Measurements from ENCODE around the gene CDH4.

CDH4 gene

GRCh38 chr20:61699495-61700374 is 447.7 kb downstream of the CDH4 start:
- Histone ChIP-seq H3K4me1 (ENCODE audit: control insufficient read depth in 5 of 5, insufficient read depth in 5 of 5, low read length in 5 of 5) (no peaks in the 10 kb centered on the region), H3K27ac (ENCODE audit: low read depth, low read length) (no peak overlapping the region), H3K9ac (ENCODE audit: low read length in 5 of 5) (no peak overlapping the region), H3K9me3 (ENCODE audit: control insufficient read depth in 5 of 5, low read length in 5 of 5) (no peaks in the 10 kb centered on the region), H3K27me3 (ENCODE audit: control insufficient read depth in 5 of 5, insufficient read depth in 4 of 5, low read length in 5 of 5) (peaks cover 0 to 20% (median 12%) of the 10 kb centered on the region in 5 donors), H3K36me3 (ENCODE audit: control insufficient read depth in 5 of 5, insufficient read depth in 5 of 5, low read length in 5 of 5) (no peaks in the 10 kb centered on the region), H3K4me3 (ENCODE audit: low read depth in 1 of 5, low read length in 5 of 5) (no peak overlapping the region)

GRCh38 chr20:61700595-61701140 is 448.6 kb downstream of the CDH4 start:
- Histone ChIP-seq H3K9ac (ENCODE audit: low read length in 5 of 5) (no peak overlapping the region), H3K27me3 (ENCODE audit: control insufficient read depth in 5 of 5, insufficient read depth in 4 of 5, low read length in 5 of 5) (peaks cover 0 to 22% (median 12%) of the 10 kb centered on the region in 5 donors), H3K4me3 (ENCODE audit: low read depth in 1 of 5, low read length in 5 of 5) (no peak overlapping the region), H3K4me1 (ENCODE audit: control insufficient read depth in 5 of 5, insufficient read depth in 5 of 5, low read length in 5 of 5) (no peaks in the 10 kb centered on the region), H3K27ac (ENCODE audit: low read depth, low read length) (no peak overlapping the region), H3K36me3 (ENCODE audit: control insufficient read depth in 5 of 5, insufficient read depth in 5 of 5, low read length in 5 of 5) (no peaks in the 10 kb centered on the region), H3K9me3 (ENCODE audit: control insufficient read depth in 5 of 5, low read length in 5 of 5) (no peaks in the 10 kb centered on the region)

GRCh38 chr20:61701401-61701800 is 449.3 kb downstream of the CDH4 start:
- H3K4me1 ChIP-seq (ENCODE audit: control insufficient read depth in 5 of 5, insufficient read depth in 5 of 5, low read length in 5 of 5) = no peaks in the 10 kb centered on the region
- no peaks in the 10 kb centered on the region for H3K9me3 ChIP-seq (ENCODE audit: control insufficient read depth in 5 of 5, low read length in 5 of 5)
- H3K4me3 ChIP-seq (ENCODE audit: low read depth in 1 of 5, low read length in 5 of 5) = no peak overlapping the region
- H3K27me3 ChIP-seq (ENCODE audit: control insufficient read depth in 5 of 5, insufficient read depth in 4 of 5, low read length in 5 of 5) = peaks cover 0 to 20% (median 9%) of the 10 kb centered on the region in 5 donors
- no peaks in the 10 kb centered on the region for H3K36me3 ChIP-seq (ENCODE audit: control insufficient read depth in 5 of 5, insufficient read depth in 5 of 5, low read length in 5 of 5)
- no peak overlapping the region for H3K27ac ChIP-seq (ENCODE audit: low read depth, low read length)
- no peak overlapping the region for H3K9ac ChIP-seq (ENCODE audit: low read length in 5 of 5)

GRCh38 chr20:61701802-61702201 is 449.7 kb downstream of the CDH4 start:
- peaks cover 0 to 19% (median 9%) of the 10 kb centered on the region in 5 donors for H3K27me3 ChIP-seq (ENCODE audit: control insufficient read depth in 5 of 5, insufficient read depth in 4 of 5, low read length in 5 of 5)

GRCh38 chr20:61702246-61702645 is 450.2 kb downstream of the CDH4 start:
- no peak overlapping the region for H3K27ac ChIP-seq (ENCODE audit: low read depth, low read length)
- no peak overlapping the region for H3K9ac ChIP-seq (ENCODE audit: low read length in 5 of 5)
- H3K36me3 ChIP-seq (ENCODE audit: control insufficient read depth in 5 of 5, insufficient read depth in 5 of 5, low read length in 5 of 5) = no peaks in the 10 kb centered on the region
- H3K9me3 ChIP-seq (ENCODE audit: control insufficient read depth in 5 of 5, low read length in 5 of 5) = no peaks in the 10 kb centered on the region
- no peaks in the 10 kb centered on the region for H3K4me1 ChIP-seq (ENCODE audit: control insufficient read depth in 5 of 5, insufficient read depth in 5 of 5, low read length in 5 of 5)
- no peak overlapping the region for H3K4me3 ChIP-seq (ENCODE audit: low read depth in 1 of 5, low read length in 5 of 5)
- H3K27me3 ChIP-seq (ENCODE audit: control insufficient read depth in 5 of 5, insufficient read depth in 4 of 5, low read length in 5 of 5) = peaks cover 0 to 19% (median 9%) of the 10 kb centered on the region in 5 donors

More at GRCh38 chr20:61701802-61702201, 449.7 kb downstream of the CDH4 start:
- Histone ChIP-seq H3K36me3 (ENCODE audit: control insufficient read depth in 5 of 5, insufficient read depth in 5 of 5, low read length in 5 of 5) (no peaks in the 10 kb centered on the region), H3K4me3 (ENCODE audit: low read depth in 1 of 5, low read length in 5 of 5) (no peak overlapping the region), H3K27ac (ENCODE audit: low read depth, low read length) (no peak overlapping the region), H3K9ac (ENCODE audit: low read length in 5 of 5) (no peak overlapping the region), H3K4me1 (ENCODE audit: control insufficient read depth in 5 of 5, insufficient read depth in 5 of 5, low read length in 5 of 5) (no peaks in the 10 kb centered on the region), H3K9me3 (ENCODE audit: control insufficient read depth in 5 of 5, low read length in 5 of 5) (no peaks in the 10 kb centered on the region)

GRCh38 chr20:61704661-61705060 is 452.6 kb downstream of the CDH4 start:
- Histone ChIP-seq H3K27ac (ENCODE audit: low read depth, low read length) (no peak overlapping the region), H3K9me3 (ENCODE audit: control insufficient read depth in 5 of 5, low read length in 5 of 5) (no peaks in the 10 kb centered on the region), H3K4me3 (ENCODE audit: low read depth in 1 of 5, low read length in 5 of 5) (no peak overlapping the region), H3K36me3 (ENCODE audit: control insufficient read depth in 5 of 5, insufficient read depth in 5 of 5, low read length in 5 of 5) (no peaks in the 10 kb centered on the region), H3K27me3 (ENCODE audit: control insufficient read depth in 5 of 5, insufficient read depth in 4 of 5, low read length in 5 of 5) (peaks cover 0 to 22% (median 3%) of the 10 kb centered on the region in 5 donors), H3K9ac (ENCODE audit: low read length in 5 of 5) (no peak overlapping the region), H3K4me1 (ENCODE audit: control insufficient read depth in 5 of 5, insufficient read depth in 5 of 5, low read length in 5 of 5) (no peaks in the 10 kb centered on the region)

- Histone ChIP-seq H3K36me3 (ENCODE audit: control insufficient read depth in 5 of 5, insufficient read depth in 5 of 5, low read length in 5 of 5) (no peaks in the 10 kb centered on the region), H3K27me3 (ENCODE audit: control insufficient read depth in 5 of 5, insufficient read depth in 4 of 5, low read length in 5 of 5) (peaks cover 0 to 22% (median 3%) of the 10 kb centered on the region in 5 donors), H3K4me1 (ENCODE audit: control insufficient read depth in 5 of 5, insufficient read depth in 5 of 5, low read length in 5 of 5) (no peaks in the 10 kb centered on the region), H3K4me3 (ENCODE audit: low read depth in 1 of 5, low read length in 5 of 5) (no peak overlapping the region), H3K9me3 (ENCODE audit: control insufficient read depth in 5 of 5, low read length in 5 of 5) (no peaks in the 10 kb centered on the region), H3K9ac (ENCODE audit: low read length in 5 of 5) (no peak overlapping the region), H3K27ac (ENCODE audit: low read depth, low read length) (no peak overlapping the region)
Observed at GRCh38 chr20:61705386-61706258, 453.6 kb downstream of the CDH4 start.

- H3K4me3 ChIP-seq (ENCODE audit: low read depth in 1 of 5, low read length in 5 of 5) = no peak overlapping the region
- H3K36me3 ChIP-seq (ENCODE audit: control insufficient read depth in 5 of 5, insufficient read depth in 5 of 5, low read length in 5 of 5) = no peaks in the 10 kb centered on the region
Observed at GRCh38 chr20:61706259-61706961, 454.3 kb downstream of the CDH4 start.

GRCh38 chr20:61708891-61709290 is 456.8 kb downstream of the CDH4 start:
- Histone ChIP-seq H3K9ac (ENCODE audit: low read length in 5 of 5) (no peak overlapping the region), H3K9me3 (ENCODE audit: control insufficient read depth in 5 of 5, low read length in 5 of 5) (no peaks in the 10 kb centered on the region), H3K36me3 (ENCODE audit: control insufficient read depth in 5 of 5, insufficient read depth in 5 of 5, low read length in 5 of 5) (no peaks in the 10 kb centered on the region), H3K4me3 (ENCODE audit: low read depth in 1 of 5, low read length in 5 of 5) (no peak overlapping the region), H3K27ac (ENCODE audit: low read depth, low read length) (no peak overlapping the region), H3K27me3 (ENCODE audit: control insufficient read depth in 5 of 5, insufficient read depth in 4 of 5, low read length in 5 of 5) (peaks cover 0 to 22% (median 11%) of the 10 kb centered on the region in 5 donors), H3K4me1 (ENCODE audit: control insufficient read depth in 5 of 5, insufficient read depth in 5 of 5, low read length in 5 of 5) (no peaks in the 10 kb centered on the region)

More at GRCh38 chr20:61706259-61706961, 454.3 kb downstream of the CDH4 start:
- Histone ChIP-seq H3K4me1 (ENCODE audit: control insufficient read depth in 5 of 5, insufficient read depth in 5 of 5, low read length in 5 of 5) (no peaks in the 10 kb centered on the region), H3K9me3 (ENCODE audit: control insufficient read depth in 5 of 5, low read length in 5 of 5) (no peaks in the 10 kb centered on the region), H3K27ac (ENCODE audit: low read depth, low read length) (no peak overlapping the region), H3K27me3 (ENCODE audit: control insufficient read depth in 5 of 5, insufficient read depth in 4 of 5, low read length in 5 of 5) (peaks cover 0 to 22% (median 5%) of the 10 kb centered on the region in 5 donors), H3K9ac (ENCODE audit: low read length in 5 of 5) (no peak overlapping the region)

Data from subcutaneous abdominal adipose tissue (tissue), 5 donors.